Spleen (tissue), 11 donors: ENCODE results near the gene FRAT2. TPM values are rescaled to one million over a fixed set of nuclear protein-coding genes. Genes with fewer than 3 reads are reported as not detected.
A peak's percentile ranks its signal among the peaks of the same experiment; 100 is the strongest.

ENCODE experiments used
- DNase-seq: peaks from one replicate; pipeline ENCODE4 v3.0.0-alpha.2; 2020
- H3K27ac ChIP-seq, 8 donors: fragments of 200-600 bp; sonication (generic) in 7 of 8; 1 replicate in 4 of 8; 2 replicates in 4 of 8; pipeline versions ENCODE4 v1.5.0 to v1.8.0; 2016 to 2021; ENCODE audit warnings: inconsistent platforms in 4 of 8, mild to moderate bottlenecking in 4 of 8, moderate library complexity in 1 of 8
- H3K27me3 ChIP-seq, 7 donors: fragments of 200-600 bp; sonication (generic) in 6 of 7; replicated peaks in 1 of 7; 1 replicate in 4 of 7; 2 replicates in 3 of 7; pipeline versions ENCODE4 v1.5.0 to v1.8.0; 2016 to 2021; ENCODE audit warnings: inconsistent platforms in 3 of 7, mild to moderate bottlenecking in 1 of 7
- H3K36me3 ChIP-seq, 6 donors: fragments of 200-600 bp; sonication (generic) in 5 of 6; 1 replicate in 4 of 6; 2 replicates in 2 of 6; pipeline versions ENCODE4 v1.5.0 to v1.8.0; 2016 to 2021; ENCODE audit warnings: inconsistent platforms in 2 of 6
- H3K4me1 ChIP-seq, 6 donors: fragments of 200-600 bp; sonication (generic) in 5 of 6; 1 replicate in 3 of 6; 2 replicates in 3 of 6; pipeline versions ENCODE4 v1.5.0 to v1.8.0; 2016 to 2021; ENCODE audit warnings: inconsistent platforms in 3 of 6
- H3K4me3 ChIP-seq, 8 donors: fragments of 200-600 bp; sonication (generic) in 7 of 8; 1 replicate in 4 of 8; 2 replicates in 4 of 8; pipeline versions ENCODE4 v1.5.0 to v1.8.0; 2016 to 2021; ENCODE audit warnings: inconsistent platforms in 4 of 8, mild to moderate bottlenecking in 4 of 8, moderate library complexity in 2 of 8
- H3K9me3 ChIP-seq, 8 donors: fragments of 200-600 bp; sonication (generic) in 7 of 8; 1 replicate in 4 of 8; 2 replicates in 4 of 8; pipeline versions ENCODE4 v1.5.0 to v1.8.0; 2016 to 2021; ENCODE audit warnings: inconsistent platforms in 4 of 8
- POLR2A ChIP-seq, 3 donors: fragments of 450-650 bp; IDR thresholded peaks; one replicate each; pipeline ENCODE4 v1.5.1; 2017; ENCODE audit warnings: antibody characterized with exemption in 3 of 3, mild to moderate bottlenecking in 1 of 3
- POLR2AphosphoS5 ChIP-seq, 3 donors: sonication (generic); formaldehyde crosslinking; IDR thresholded peaks; one replicate each; pipeline ENCODE4 v1.5.1; 2017; ENCODE audit warnings: antibody characterized with exemption in 3 of 3
- WGBS, 5 donors: extraction: QIAGEN DNeasy Blood & Tissue Kit in 3 of 5; methylation state at CpG; one replicate each; pipeline versions ENCODE4 v1.1.5 to v1.1.7; 2013 to 2018; 5-methylcytosine and 5-hydroxymethylcytosine counted together
- intact Hi-C: fragments of 100-400 bp; cut with DNase I; formaldehyde crosslinking; loops from one replicate; pipeline ENCODE4 v1.15.0; 2023; ENCODE audit warnings: low total_unique reads
- polyA plus RNA-seq, 3 donors: library from polyadenylated mRNA; stranded (reverse); fragments of 200-250 nt; gene quantifications; one replicate each; pipeline ENCODE4 v1.2.1, GENCODE V29; 2013
- total RNA-seq, 7 donors: library from RNA; depleted of rRNA in 3 of 7; stranded (reverse); fragments of >200 nt in 3 of 7; fragmentation: NEBNext Ultra II Directional in 4 of 7; extraction: Animal tissue kit (Norgen Biotek cat#: 25700) in 4 of 7; gene quantifications; one replicate each; pipeline versions ENCODE4 v1.1.0 to v1.2.1, GENCODE V29; 2016 to 2021
- TF ChIP-seq, protein P1 (sequence below), 11 experiments: fragments of 200-600 bp in 7 of 11; fragments of 450-650 bp in 4 of 11; sonication (generic) in 4 of 11; IDR thresholded peaks in 8 of 11; conservative IDR thresholded peaks in 3 of 11; 1 replicate in 7 of 11; 2 replicates in 4 of 11; pipeline versions ENCODE4 v1.4.0 to v1.8.0; 2016 to 2021; ENCODE audit warnings: antibody characterized with exemption in 11 of 11, inconsistent platforms in 4 of 11, mild to moderate bottlenecking in 1 of 11
- donor health status: healthy with polysubstance abuse.
- donor health status: DM: no; HTN: no; CAD: no; lungs with moderate emphysema.
- donor health status: DM: no; HTN: no; CAD: no.
- donor health status: Bipolar disorder and iron deficiency.
- donor health status: healthy.
- donor health status: DM: no; HTN: no; CAD: no.
- donor health status: DM: yes; HTN: yes; CAD: no.

Gene FRAT2
- total and polyA plus RNA-seq, 10 donors: 12.3 to 75.6 (median 36.8) TPM

DNA sequence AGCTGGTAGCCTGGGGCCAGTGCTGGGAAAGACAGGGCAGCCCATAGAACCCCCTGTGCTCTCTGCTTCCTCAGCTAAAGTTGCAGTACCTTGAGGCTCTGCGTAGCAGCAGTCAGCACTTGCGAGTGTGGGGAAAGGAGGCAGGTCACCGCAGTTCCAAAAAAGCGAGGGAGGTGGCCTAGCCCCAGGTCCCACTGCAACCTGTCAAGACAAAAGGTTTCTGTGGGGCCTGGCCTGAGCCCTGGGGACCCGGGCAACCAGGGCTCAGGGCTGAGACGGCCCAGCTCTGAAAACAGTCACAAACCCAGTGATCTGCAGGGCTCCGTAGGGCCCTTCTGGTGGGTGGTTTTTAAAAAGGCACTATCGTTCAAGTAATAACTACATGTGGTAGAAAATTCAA, 47.1 kb upstream of the FRAT2 start:
- no peak overlapping the region for H3K4me3 ChIP-seq
- H3K9me3 ChIP-seq: no peaks in the 10 kb centered on the region
- no peak for DNase-seq
- H3K36me3 ChIP-seq: peaks cover 0 to 100% (median 59%) of the 10 kb centered on the region in 6 donors
- TF ChIP-seq, protein P1, sequence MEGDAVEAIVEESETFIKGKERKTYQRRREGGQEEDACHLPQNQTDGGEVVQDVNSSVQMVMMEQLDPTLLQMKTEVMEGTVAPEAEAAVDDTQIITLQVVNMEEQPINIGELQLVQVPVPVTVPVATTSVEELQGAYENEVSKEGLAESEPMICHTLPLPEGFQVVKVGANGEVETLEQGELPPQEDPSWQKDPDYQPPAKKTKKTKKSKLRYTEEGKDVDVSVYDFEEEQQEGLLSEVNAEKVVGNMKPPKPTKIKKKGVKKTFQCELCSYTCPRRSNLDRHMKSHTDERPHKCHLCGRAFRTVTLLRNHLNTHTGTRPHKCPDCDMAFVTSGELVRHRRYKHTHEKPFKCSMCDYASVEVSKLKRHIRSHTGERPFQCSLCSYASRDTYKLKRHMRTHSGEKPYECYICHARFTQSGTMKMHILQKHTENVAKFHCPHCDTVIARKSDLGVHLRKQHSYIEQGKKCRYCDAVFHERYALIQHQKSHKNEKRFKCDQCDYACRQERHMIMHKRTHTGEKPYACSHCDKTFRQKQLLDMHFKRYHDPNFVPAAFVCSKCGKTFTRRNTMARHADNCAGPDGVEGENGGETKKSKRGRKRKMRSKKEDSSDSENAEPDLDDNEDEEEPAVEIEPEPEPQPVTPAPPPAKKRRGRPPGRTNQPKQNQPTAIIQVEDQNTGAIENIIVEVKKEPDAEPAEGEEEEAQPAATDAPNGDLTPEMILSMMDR (IDR thresholded peaks at IDR 0.05 in 8 of 11, conservative IDR thresholded peaks at IDR 0.05 in 3 of 11): no peak
- no peak for TF ChIP-seq POLR2A (IDR thresholded peaks at IDR 0.05)
- TF ChIP-seq POLR2AphosphoS5 (IDR thresholded peaks at IDR 0.05): no peak
- intact Hi-C loops: no loop called here
- H3K4me1 ChIP-seq: peaks cover 0 to 9% (median 0%) of the 10 kb centered on the region in 6 donors
- H3K27ac ChIP-seq: no peak overlapping the region
- no peaks in the 10 kb centered on the region for H3K27me3 ChIP-seq
- WGBS, 5 donors: 83 to 98% (median 94%) methylated on average over 8 of the region's 8 CpGs

DNA sequence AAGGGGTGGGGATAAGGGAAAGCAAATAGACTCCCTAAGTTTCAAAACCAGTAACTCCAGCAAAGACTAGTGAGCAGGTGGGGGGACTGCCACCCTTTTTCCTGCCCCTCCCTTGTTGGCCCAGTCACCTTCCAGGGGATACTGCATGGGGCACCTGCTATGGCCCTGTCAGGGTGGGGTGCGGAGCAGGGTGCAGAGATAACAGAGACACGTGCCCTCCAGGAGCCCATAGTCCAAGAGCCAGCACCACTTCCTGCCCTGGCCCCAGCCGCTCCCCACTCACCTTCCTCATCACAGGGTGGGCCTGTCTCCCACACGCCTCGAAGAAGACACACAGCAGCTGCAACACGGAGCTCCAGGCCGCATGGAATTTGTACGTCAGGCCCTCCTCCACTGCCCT, 46.0 kb upstream of the FRAT2 start:
- H3K9me3 ChIP-seq: no peaks in the 10 kb centered on the region
- no peak overlapping the region for H3K27ac ChIP-seq
- peaks cover 0 to 15% (median 0%) of the 10 kb centered on the region in 6 donors for H3K4me1 ChIP-seq
- 85 to 97% (median 90%) methylated on average over 8 of the region's 8 CpGs for whole genome bisulfite sequencing, 5 donors
- H3K4me3 ChIP-seq: no peak overlapping the region
- intact Hi-C loops: no loop called here
- no peaks in the 10 kb centered on the region for H3K27me3 ChIP-seq
- H3K36me3 ChIP-seq: peaks cover 0 to 100% (median 54%) of the 10 kb centered on the region in 6 donors
- no peak for TF ChIP-seq POLR2A (IDR thresholded peaks at IDR 0.05)
- TF ChIP-seq, protein P1 (IDR thresholded peaks at IDR 0.05 in 8 of 11, conservative IDR thresholded peaks at IDR 0.05 in 3 of 11): no peak
- TF ChIP-seq POLR2AphosphoS5 (IDR thresholded peaks at IDR 0.05): no peak
- no peak for DNase-seq

DNA sequence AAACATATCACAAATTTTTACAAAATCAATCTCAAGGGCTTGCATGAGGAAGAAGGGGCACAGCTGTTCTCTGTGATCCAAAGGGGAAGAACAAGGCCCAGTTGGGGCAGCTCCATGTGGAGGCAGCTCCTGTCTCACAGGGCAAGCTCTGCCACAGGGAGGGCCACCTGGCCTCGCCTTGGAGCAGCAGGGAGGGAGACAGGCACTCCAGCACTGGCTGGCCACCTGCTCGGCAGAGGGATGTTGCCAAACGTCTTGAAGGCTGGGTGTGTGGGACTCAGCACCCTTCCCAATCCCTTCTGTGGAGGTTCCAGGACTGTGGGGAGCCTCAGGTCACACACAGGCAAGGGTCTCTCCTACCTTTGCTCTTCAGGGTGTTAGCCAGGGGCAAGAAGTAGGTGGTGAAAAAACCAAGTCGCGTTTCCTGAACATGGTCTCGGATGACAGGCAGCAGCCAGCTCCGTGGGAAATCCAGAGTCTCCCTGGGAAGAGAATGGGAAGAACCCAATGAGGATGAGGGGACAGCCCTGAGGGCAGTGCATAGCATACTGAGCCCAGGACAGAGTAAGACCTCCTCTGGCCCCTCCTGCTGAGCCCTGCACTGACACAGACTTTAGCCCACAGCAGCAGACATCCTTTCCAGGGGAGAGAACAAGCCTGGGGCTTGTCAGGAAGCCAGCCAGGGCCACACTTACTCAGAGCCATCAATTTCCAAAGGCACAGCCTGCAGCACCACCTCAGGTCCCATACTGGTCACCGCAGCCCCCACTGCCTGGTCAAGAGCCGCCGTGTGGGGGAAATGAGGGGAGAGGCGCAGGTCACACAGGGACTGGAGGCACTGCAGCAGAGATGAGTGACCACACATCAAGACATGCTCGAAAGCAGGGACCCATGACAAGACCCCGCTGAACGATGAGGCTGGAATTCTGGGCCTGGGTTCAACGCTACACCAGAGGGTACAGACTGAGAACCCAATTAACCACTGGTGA, 44.7 kb upstream of the FRAT2 start:
- no peaks in the 10 kb centered on the region for H3K27me3 ChIP-seq
- H3K4me1 ChIP-seq: peaks cover 0 to 24% (median 0%) of the 10 kb centered on the region in 6 donors
- intact Hi-C loops: no loop called here
- peak; percentile 61 for DNase-seq
- H3K27ac ChIP-seq: peak overlapping the region in 1 of 8 donors; percentile 33
- H3K9me3 ChIP-seq: no peaks in the 10 kb centered on the region
- TF ChIP-seq POLR2AphosphoS5 (IDR thresholded peaks at IDR 0.05) (no peak), POLR2A (IDR thresholded peaks at IDR 0.05) (no peak)
- TF ChIP-seq, protein P1 (IDR thresholded peaks at IDR 0.05 in 8 of 11, conservative IDR thresholded peaks at IDR 0.05 in 3 of 11): no peak
- H3K4me3 ChIP-seq: no peak overlapping the region
- WGBS, 5 donors: 84 to 93% (median 88%) methylated on average over 14 to 15 of the region's 15 CpGs
- peaks cover 0 to 99% (median 51%) of the 10 kb centered on the region in 6 donors for H3K36me3 ChIP-seq

DNA sequence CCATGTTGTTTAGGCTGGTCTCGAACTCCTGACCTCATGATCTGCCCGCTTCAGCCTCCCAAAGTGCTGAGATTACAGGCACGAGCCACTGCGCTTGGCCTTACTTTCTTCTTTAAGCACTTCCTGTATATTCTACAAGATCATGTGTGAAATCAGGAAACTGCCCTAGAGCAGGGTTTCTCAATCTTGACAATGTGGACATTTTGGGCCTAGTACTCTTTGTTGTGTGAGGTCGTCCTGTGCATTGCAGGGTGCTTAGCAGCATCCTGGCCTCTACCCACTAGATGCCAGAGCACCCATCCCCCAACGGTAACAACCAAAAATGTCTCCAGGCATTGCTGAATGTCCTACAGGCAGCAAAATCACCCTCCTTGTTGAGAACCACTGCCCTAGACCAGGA, 41.9 kb upstream of the FRAT2 start:
- H3K27me3 ChIP-seq: no peaks in the 10 kb centered on the region
- peak; percentile 65 for DNase-seq
- TF ChIP-seq POLR2AphosphoS5 (IDR thresholded peaks at IDR 0.05) (peak in 1 of 3 donors; percentile 41), POLR2A (IDR thresholded peaks at IDR 0.05) (no peak)
- TF ChIP-seq, protein P1 (IDR thresholded peaks at IDR 0.05 in 8 of 11, conservative IDR thresholded peaks at IDR 0.05 in 3 of 11): peak in 3 of 11 experiments; percentile 24 to 50 (median 26)
- intact Hi-C loops: no loop called here
- peaks cover 0 to 99% (median 64%) of the 10 kb centered on the region in 6 donors for H3K36me3 ChIP-seq
- peak overlapping the region in 1 of 8 donors; percentile 23 for H3K4me3 ChIP-seq
- H3K27ac ChIP-seq: peak overlapping the region in 7 of 8 donors; percentile 42 to 96 (median 79)
- no peaks in the 10 kb centered on the region for H3K9me3 ChIP-seq
- peaks cover 0 to 52% (median 4%) of the 10 kb centered on the region in 6 donors for H3K4me1 ChIP-seq
- 50 to 80% (median 74%) methylated on average over 6 of the region's 6 CpGs for WGBS, 5 donors
